Measurements from ENCODE around the gene ADAMTS17. TPM values are rescaled to one million over a fixed set of nuclear protein-coding genes. Genes with fewer than 3 reads are reported as not detected.

ADAMTS17 gene
- total RNA-seq, 4 donors from 2014 or later: 6.0 to 17.6 (median 8.2) TPM

DNA sequence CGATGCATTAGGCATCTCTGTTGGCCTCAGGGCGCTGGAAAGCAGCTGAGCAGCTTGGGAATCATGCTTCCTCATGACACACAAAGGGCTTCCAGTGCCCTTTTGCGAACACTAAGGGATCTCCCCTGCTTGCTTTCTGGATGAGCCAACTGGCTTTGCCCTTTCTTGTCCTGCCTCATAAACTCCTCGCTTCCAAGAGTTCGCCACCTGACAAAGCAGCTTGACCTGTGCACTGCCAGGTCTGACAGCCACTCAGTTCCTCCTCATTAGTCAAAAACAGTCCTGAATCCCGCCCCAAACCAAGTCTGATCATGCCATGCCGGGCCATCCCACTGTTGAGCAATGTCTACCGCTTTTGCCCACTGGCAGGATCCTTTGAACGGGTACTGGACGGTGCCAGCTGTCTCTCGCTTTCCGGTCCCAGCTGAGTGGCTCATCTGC is 343.1 kb downstream of the ADAMTS17 start:
- TF ChIP-seq, protein P1, sequence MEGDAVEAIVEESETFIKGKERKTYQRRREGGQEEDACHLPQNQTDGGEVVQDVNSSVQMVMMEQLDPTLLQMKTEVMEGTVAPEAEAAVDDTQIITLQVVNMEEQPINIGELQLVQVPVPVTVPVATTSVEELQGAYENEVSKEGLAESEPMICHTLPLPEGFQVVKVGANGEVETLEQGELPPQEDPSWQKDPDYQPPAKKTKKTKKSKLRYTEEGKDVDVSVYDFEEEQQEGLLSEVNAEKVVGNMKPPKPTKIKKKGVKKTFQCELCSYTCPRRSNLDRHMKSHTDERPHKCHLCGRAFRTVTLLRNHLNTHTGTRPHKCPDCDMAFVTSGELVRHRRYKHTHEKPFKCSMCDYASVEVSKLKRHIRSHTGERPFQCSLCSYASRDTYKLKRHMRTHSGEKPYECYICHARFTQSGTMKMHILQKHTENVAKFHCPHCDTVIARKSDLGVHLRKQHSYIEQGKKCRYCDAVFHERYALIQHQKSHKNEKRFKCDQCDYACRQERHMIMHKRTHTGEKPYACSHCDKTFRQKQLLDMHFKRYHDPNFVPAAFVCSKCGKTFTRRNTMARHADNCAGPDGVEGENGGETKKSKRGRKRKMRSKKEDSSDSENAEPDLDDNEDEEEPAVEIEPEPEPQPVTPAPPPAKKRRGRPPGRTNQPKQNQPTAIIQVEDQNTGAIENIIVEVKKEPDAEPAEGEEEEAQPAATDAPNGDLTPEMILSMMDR (IDR thresholded peaks at IDR 0.05): no peak
- TF ChIP-seq POLR2AphosphoS5 (IDR thresholded peaks at IDR 0.05) (no peak), POLR2A (IDR thresholded peaks at IDR 0.05) (no peak), EP300 (IDR thresholded peaks at IDR 0.05; ENCODE audit: low read depth) (no peak)
- H3K4me3 ChIP-seq: no peak overlapping the region
- intact Hi-C loops (cut with DNase I; ENCODE audit: low total_unique reads) (no loop called here), in situ Hi-C loops (cut with MboI; ENCODE audit: low pct_ligation_motif_present in 1 of 4, low pct_unique_long_range_greater_than_20kb in 1 of 4, low sequenced_read_pairs in 3 of 4) (no loop called here)
- WGBS, 2 donors (ENCODE audit: low coverage in 1 of 2): 94% methylated on average over 12 of the region's 12 CpGs; no CpG with 5 or more reads in 1 of the 2 donors
- H3K36me3 ChIP-seq: no peaks in the 10 kb centered on the region
- H3K9me3 ChIP-seq: no peaks in the 10 kb centered on the region
- no peaks in the 10 kb centered on the region for H3K27me3 ChIP-seq
- no peak overlapping the region for H3K27ac ChIP-seq
- no peak for DNase-seq
- no peaks in the 10 kb centered on the region for H3K4me1 ChIP-seq

DNA sequence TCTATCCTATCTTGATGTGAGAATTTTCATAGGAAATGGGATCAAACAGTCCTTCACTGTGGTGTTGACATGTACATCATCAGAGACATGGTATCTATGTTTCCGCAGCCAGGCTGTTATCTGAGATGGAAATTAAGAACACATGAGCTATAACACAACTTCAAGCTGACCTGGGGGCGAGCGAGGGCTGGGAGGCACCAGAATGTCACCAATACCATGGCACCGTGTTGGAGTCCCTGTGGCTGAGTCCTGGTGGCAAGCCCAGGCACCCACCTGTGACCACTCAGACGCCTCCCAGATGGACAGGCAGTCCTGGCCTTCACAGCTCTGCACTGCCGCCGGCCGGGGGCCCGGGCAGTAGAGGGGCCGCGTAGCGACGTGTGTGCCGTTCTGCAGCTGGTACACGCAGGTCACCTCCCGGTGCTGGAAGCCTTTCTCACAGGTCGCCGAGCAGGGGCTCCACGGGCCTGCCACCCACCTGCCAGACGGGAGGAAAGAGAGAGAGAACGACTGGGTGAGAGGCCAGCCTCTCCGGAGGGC is 344.6 kb downstream of the ADAMTS17 start:
- H3K9me3 ChIP-seq: no peaks in the 10 kb centered on the region
- no peaks in the 10 kb centered on the region for H3K4me1 ChIP-seq
- H3K27ac ChIP-seq: no peak overlapping the region
- DNase-seq: no peak
- 89 to 100% methylated on average over 1 to 22 of the region's 22 CpGs for WGBS, 2 donors (ENCODE audit: low coverage in 1 of 2)
- TF ChIP-seq POLR2AphosphoS5 (IDR thresholded peaks at IDR 0.05) (no peak), EP300 (IDR thresholded peaks at IDR 0.05; ENCODE audit: low read depth) (no peak), POLR2A (IDR thresholded peaks at IDR 0.05) (no peak)
- TF ChIP-seq, protein P1 (IDR thresholded peaks at IDR 0.05): no peak
- H3K4me3 ChIP-seq: no peak overlapping the region
- in situ Hi-C loops (cut with MboI; ENCODE audit: low pct_ligation_motif_present in 1 of 4, low pct_unique_long_range_greater_than_20kb in 1 of 4, low sequenced_read_pairs in 3 of 4): no loop called here
- H3K36me3 ChIP-seq: no peaks in the 10 kb centered on the region
- intact Hi-C loops (cut with DNase I; ENCODE audit: low total_unique reads): no loop called here
- no peaks in the 10 kb centered on the region for H3K27me3 ChIP-seq

DNA sequence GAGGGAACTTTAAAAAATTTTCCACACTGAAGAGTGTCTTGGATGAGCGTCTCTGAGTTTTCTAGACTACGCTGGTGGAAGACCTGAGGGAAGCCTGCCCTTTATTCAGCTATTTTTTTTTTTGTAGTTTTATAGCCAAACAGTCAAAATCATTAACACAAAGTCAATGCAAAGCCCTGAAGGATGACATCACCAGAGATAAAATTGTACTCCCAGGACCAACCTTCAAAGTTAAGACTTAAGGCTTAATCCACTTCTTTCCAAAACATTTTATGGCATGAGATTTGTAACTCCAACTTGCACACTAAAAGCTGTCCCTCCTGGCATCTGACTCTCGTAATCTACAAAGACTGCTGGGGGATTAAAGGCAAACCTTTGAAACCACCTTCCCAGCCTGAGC is 345.1 kb downstream of the ADAMTS17 start:
- DNase-seq: no peak
- Histone ChIP-seq H3K4me1 (no peaks in the 10 kb centered on the region), H3K36me3 (no peaks in the 10 kb centered on the region), H3K27ac (no peak overlapping the region), H3K4me3 (no peak overlapping the region), H3K27me3 (no peaks in the 10 kb centered on the region), H3K9me3 (no peaks in the 10 kb centered on the region)
- in situ Hi-C loops (cut with MboI; ENCODE audit: low pct_ligation_motif_present in 1 of 4, low pct_unique_long_range_greater_than_20kb in 1 of 4, low sequenced_read_pairs in 3 of 4): no loop called here
- intact Hi-C loops (cut with DNase I; ENCODE audit: low total_unique reads): no loop called here
- WGBS, 2 donors (ENCODE audit: low coverage in 1 of 2): 79 to 91% methylated on average over 3 of the region's 3 CpGs
- TF ChIP-seq POLR2AphosphoS5 (IDR thresholded peaks at IDR 0.05) (no peak), EP300 (IDR thresholded peaks at IDR 0.05; ENCODE audit: low read depth) (no peak), POLR2A (IDR thresholded peaks at IDR 0.05) (no peak)
- TF ChIP-seq, protein P1 (IDR thresholded peaks at IDR 0.05): no peak

DNA sequence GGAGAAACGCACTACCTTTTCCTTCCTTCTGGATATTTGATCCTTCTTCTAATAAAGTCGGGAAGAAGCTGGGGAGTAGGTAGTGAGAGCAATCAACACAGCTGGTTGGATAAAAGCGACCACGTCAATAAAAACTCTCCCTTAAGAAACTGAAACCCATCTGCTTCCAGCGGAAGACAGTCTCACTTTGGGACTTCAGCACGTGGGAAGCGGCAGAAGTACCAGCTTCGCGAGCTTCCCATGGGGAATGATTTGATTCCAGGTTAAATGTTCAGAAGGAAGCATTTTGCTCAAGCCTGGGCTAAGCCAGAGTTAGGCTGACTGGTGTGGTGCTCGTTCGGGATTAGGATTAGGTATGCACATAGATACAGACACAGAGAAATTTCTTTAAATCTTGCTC is 346.2 kb downstream of the ADAMTS17 start:
- TF ChIP-seq POLR2A (IDR thresholded peaks at IDR 0.05) (no peak), EP300 (IDR thresholded peaks at IDR 0.05; ENCODE audit: low read depth) (no peak), POLR2AphosphoS5 (IDR thresholded peaks at IDR 0.05) (no peak)
- TF ChIP-seq, protein P1 (IDR thresholded peaks at IDR 0.05): no peak
- H3K36me3 ChIP-seq: no peaks in the 10 kb centered on the region
- H3K27me3 ChIP-seq: no peaks in the 10 kb centered on the region
- no peaks in the 10 kb centered on the region for H3K9me3 ChIP-seq
- DNase-seq: no peak
- in situ Hi-C loops (cut with MboI; ENCODE audit: low pct_ligation_motif_present in 1 of 4, low pct_unique_long_range_greater_than_20kb in 1 of 4, low sequenced_read_pairs in 3 of 4): no loop called here
- WGBS, 2 donors (ENCODE audit: low coverage in 1 of 2): 85% methylated on average over 7 to 11 of the region's 11 CpGs
- H3K4me1 ChIP-seq: no peaks in the 10 kb centered on the region
- intact Hi-C loops (cut with DNase I; ENCODE audit: low total_unique reads): no loop called here
- H3K27ac ChIP-seq: no peak overlapping the region
- H3K4me3 ChIP-seq: no peak overlapping the region
